Mesothelial cell of epicardium (in vitro differentiated cells): ENCODE measurements around the gene YPEL5. TPM values are rescaled to one million over a fixed set of nuclear protein-coding genes. Genes with fewer than 3 reads are reported as not detected.

Source experiments
- DNase-seq, 2 experiments: peaks; one replicate each; pipeline ENCODE4 v3.0.0; 2021; ENCODE audit warnings: low spot score in 2 of 2; ENCODE audit not compliant: unreplicated experiment in 2 of 2
- H3K27ac Mint-ChIP-seq: 2 replicates; pipeline ENCODE4 v1.8.0; 2021; ENCODE audit warnings: mixed read lengths
- H3K27me3 Mint-ChIP-seq: 2 replicates; pipeline ENCODE4 v1.8.0; 2021; ENCODE audit warnings: low read depth, mixed read lengths
- H3K36me3 Mint-ChIP-seq: 2 replicates; pipeline ENCODE4 v1.8.0; 2021; ENCODE audit warnings: mixed read lengths
- H3K4me1 Mint-ChIP-seq: 2 replicates; pipeline ENCODE4 v1.8.0; 2021; ENCODE audit warnings: mixed read lengths
- H3K4me3 Mint-ChIP-seq: 2 replicates; pipeline ENCODE4 v1.8.0; 2021; ENCODE audit warnings: mild to moderate bottlenecking, moderate library complexity, mixed read lengths
- H3K9me3 Mint-ChIP-seq: 2 replicates; pipeline ENCODE4 v1.8.0; 2021; ENCODE audit warnings: mixed read lengths
- CTCF ChIP-seq: fragments of 200-600 bp; sonication (generic); IDR thresholded peaks from one replicate; pipeline ENCODE4 v1.5.0; 2021; ENCODE audit warnings: antibody characterized with exemption; ENCODE audit not compliant: unreplicated experiment
- total RNA-seq: library from RNA; stranded (reverse); gene quantifications from 3 replicates; pipeline ENCODE4 v1.2.1, GENCODE V29; 2021

Gene YPEL5
- total RNA-seq, 1 donor from 2014 or later: 79.4 TPM

- H3K4me1 Mint-ChIP-seq: no peaks in the 10 kb centered on the region
Observed at GRCh38 chr2:30127016-30127893, 19.6 kb upstream of the YPEL5 start.

GRCh38 chr2:30134582-30134981 lies 12.2 kb upstream of the YPEL5 start:
- TF ChIP-seq CTCF: no peak
- H3K36me3 Mint-ChIP-seq: no peaks in the 10 kb centered on the region
- DNase-seq: no peak
- no peaks in the 10 kb centered on the region for H3K9me3 Mint-ChIP-seq
- no peak overlapping the region for H3K27ac Mint-ChIP-seq
- peaks cover 2% of the 10 kb centered on the region for H3K27me3 Mint-ChIP-seq
- H3K4me3 Mint-ChIP-seq: no peak overlapping the region
- H3K4me1 Mint-ChIP-seq: peaks cover 5% of the 10 kb centered on the region

More at GRCh38 chr2:30127016-30127893, 19.6 kb upstream of the YPEL5 start:
- no peak for DNase-seq
- Mint-ChIP-seq H3K9me3 (peaks cover 7% of the 10 kb centered on the region), H3K36me3 (no peaks in the 10 kb centered on the region), H3K4me3 (no peak overlapping the region), H3K27ac (no peak overlapping the region), H3K27me3 (peaks cover 8% of the 10 kb centered on the region)
- no peak for TF ChIP-seq CTCF

GRCh38 chr2:30135541-30135940 lies 11.3 kb upstream of the YPEL5 start:
- TF ChIP-seq CTCF: no peak
- DNase-seq: no peak
- peaks cover 2% of the 10 kb centered on the region for H3K27me3 Mint-ChIP-seq
- no peak overlapping the region for H3K27ac Mint-ChIP-seq
- no peak overlapping the region for H3K4me3 Mint-ChIP-seq
- H3K36me3 Mint-ChIP-seq: no peaks in the 10 kb centered on the region
- no peaks in the 10 kb centered on the region for H3K9me3 Mint-ChIP-seq
- peaks cover 5% of the 10 kb centered on the region for H3K4me1 Mint-ChIP-seq

- H3K27me3 Mint-ChIP-seq: peaks cover 2% of the 10 kb centered on the region
Observed at GRCh38 chr2:30136764-30137444, 9.9 kb upstream of the YPEL5 start.

More at GRCh38 chr2:30136764-30137444, 9.9 kb upstream of the YPEL5 start:
- no peak for DNase-seq
- Mint-ChIP-seq H3K4me3 (no peak overlapping the region), H3K27ac (no peak overlapping the region), H3K9me3 (no peaks in the 10 kb centered on the region), H3K36me3 (no peaks in the 10 kb centered on the region), H3K4me1 (peaks cover 5% of the 10 kb centered on the region)
- TF ChIP-seq CTCF: no peak
